Activated naive CD8-positive, alpha-beta T cell treated with anti-CD3 and anti-CD28 coated beads for 36 hours (primary cell): ENCODE results near the gene PIGW. TPM values are rescaled to one million over a fixed set of nuclear protein-coding genes. Genes with fewer than 3 reads are reported as not detected.
A peak's percentile ranks its signal among the peaks of the same experiment; 100 is the strongest.

Source experiments
- DNase-seq: peaks from one replicate; pipeline ENCODE4 v3.0.0; 2021
- H3K27ac Mint-ChIP-seq: one replicate; pipeline ENCODE4 v1.8.0; 2022; ENCODE audit warnings: mild to moderate bottlenecking, moderate library complexity, mixed read lengths
- H3K27me3 Mint-ChIP-seq: one replicate; pipeline ENCODE4 v1.8.0; 2022; ENCODE audit warnings: mild to moderate bottlenecking, mixed read lengths
- H3K36me3 Mint-ChIP-seq: one replicate; pipeline ENCODE4 v1.8.0; 2021; ENCODE audit warnings: mild to moderate bottlenecking, mixed read lengths
- H3K4me1 Mint-ChIP-seq: one replicate; pipeline ENCODE4 v1.8.0; 2021; ENCODE audit warnings: mixed read lengths
- H3K4me3 Mint-ChIP-seq: one replicate; pipeline ENCODE4 v1.8.0; 2022; ENCODE audit warnings: mild to moderate bottlenecking, moderate library complexity, mixed read lengths
- H3K9me3 Mint-ChIP-seq: one replicate; pipeline ENCODE4 v1.8.0; 2022; ENCODE audit warnings: mixed read lengths
- total RNA-seq, 2 experiments: library from RNA; stranded (reverse); gene quantifications; one replicate each; pipeline ENCODE4 v1.2.3, GENCODE V29; 2021

PIGW gene
- total RNA-seq, 2 experiments from 2014 or later, result 32.5 to 34.6 TPM

GRCh38 chr17:36525888-36526287 lies 8.9 kb upstream of the PIGW start:
- Mint-ChIP-seq H3K27me3 (no peaks in the 10 kb centered on the region), H3K4me3 (no peak overlapping the region), H3K4me1 (peaks cover 30% of the 10 kb centered on the region), H3K27ac (no peak overlapping the region), H3K9me3 (no peaks in the 10 kb centered on the region), H3K36me3 (peaks cover 46% of the 10 kb centered on the region)
- DNase-seq, result no peak

- DNase-seq, result no peak
- Mint-ChIP-seq H3K4me3 (no peak overlapping the region), H3K27me3 (no peaks in the 10 kb centered on the region), H3K27ac (no peak overlapping the region), H3K36me3 (peaks cover 55% of the 10 kb centered on the region), H3K4me1 (peaks cover 41% of the 10 kb centered on the region), H3K9me3 (no peaks in the 10 kb centered on the region)
Observed at GRCh38 chr17:36527621-36528250, 7.1 kb upstream of the PIGW start.

- Mint-ChIP-seq H3K36me3 (peaks cover 58% of the 10 kb centered on the region), H3K27ac (peak overlapping the region; percentile 37), H3K27me3 (no peaks in the 10 kb centered on the region)
Observed at GRCh38 chr17:36529121-36529520, 5.7 kb upstream of the PIGW start.

DNA sequence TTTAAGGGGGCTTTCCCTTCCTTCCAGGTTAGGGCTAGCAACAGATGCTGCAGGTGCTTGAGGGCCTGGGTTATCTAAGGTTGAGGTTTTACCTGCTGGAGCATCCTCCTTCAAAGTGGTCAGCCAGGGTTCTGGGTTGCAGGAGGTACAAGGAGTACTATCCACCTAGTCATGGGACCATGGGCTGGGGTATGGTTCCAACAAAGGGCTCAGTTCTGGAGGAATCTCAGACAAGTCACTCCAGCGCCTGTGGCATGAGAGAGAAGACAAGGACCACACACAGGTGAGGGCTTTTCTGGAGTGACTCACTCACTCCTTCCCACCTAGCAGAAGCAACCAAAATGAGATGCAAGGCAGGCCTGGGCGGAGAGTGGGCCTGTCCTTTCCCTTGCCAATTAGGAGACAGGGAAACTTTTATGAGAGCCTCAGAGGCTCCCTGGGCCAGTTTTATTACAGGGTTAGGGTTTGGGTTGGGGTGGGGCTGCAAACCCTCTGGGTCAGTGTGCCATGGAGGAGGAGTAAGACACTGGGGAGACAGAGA lies 2.3 kb upstream of the PIGW start:
- peaks cover 40% of the 10 kb centered on the region for H3K4me1 Mint-ChIP-seq
- peak overlapping the region; percentile 50 for H3K4me3 Mint-ChIP-seq
- no peaks in the 10 kb centered on the region for H3K27me3 Mint-ChIP-seq
- H3K27ac Mint-ChIP-seq, result no peak overlapping the region
- no peaks in the 10 kb centered on the region for H3K9me3 Mint-ChIP-seq
- DNase-seq, result no peak
- H3K36me3 Mint-ChIP-seq, result peaks cover 53% of the 10 kb centered on the region

More at GRCh38 chr17:36529121-36529520, 5.7 kb upstream of the PIGW start:
- Mint-ChIP-seq H3K4me3 (no peak overlapping the region), H3K4me1 (peaks cover 54% of the 10 kb centered on the region), H3K9me3 (no peaks in the 10 kb centered on the region)
- DNase-seq, result no peak

DNA sequence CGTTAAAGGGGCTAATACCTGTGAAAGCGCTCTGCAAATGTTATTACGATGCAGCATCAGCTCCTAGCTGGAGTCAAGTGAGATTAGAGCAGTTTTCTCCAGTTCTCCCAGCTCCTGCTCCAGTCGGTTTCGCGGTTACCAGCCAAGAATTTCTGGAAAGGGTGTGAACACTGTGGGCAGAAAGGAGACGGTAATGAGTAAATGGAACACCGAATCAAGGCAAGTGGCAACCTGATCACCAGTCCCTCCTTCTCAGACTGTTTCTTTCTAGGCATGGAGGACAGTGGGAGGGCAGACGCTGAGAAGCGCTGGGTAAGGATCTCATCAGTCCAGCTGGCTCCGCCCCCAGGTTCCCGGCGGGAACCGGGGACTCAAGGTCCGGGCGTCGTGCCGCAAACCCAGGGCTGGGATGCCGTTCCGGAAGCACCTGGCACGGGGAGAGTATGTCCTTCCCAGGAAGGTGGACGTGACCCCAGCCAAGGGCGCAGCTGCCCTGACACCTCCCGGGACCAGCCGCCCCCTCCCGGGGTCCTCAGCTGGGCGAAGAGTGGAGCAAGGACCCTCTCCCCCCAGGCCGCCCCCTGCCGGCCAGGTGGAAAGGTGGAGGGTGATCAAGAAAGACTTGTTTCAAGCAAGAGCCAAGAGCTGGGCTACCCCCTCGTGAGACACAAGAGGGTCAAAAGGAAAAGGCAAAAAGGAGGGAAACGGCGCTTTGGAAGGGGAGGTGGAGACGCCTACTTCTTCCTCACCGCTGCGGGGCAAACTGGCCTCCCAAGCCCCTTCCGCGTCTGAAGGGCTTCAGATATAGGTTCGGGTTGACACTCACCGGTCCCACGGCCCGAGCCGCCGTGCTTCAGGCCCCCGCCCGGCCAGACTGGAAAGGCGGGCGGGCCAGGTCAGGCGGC lies 600 bp upstream of the PIGW start:
- H3K27me3 Mint-ChIP-seq, result no peaks in the 10 kb centered on the region
- peaks cover 48% of the 10 kb centered on the region for H3K36me3 Mint-ChIP-seq
- DNase-seq, result peak; percentile 52

DNA sequence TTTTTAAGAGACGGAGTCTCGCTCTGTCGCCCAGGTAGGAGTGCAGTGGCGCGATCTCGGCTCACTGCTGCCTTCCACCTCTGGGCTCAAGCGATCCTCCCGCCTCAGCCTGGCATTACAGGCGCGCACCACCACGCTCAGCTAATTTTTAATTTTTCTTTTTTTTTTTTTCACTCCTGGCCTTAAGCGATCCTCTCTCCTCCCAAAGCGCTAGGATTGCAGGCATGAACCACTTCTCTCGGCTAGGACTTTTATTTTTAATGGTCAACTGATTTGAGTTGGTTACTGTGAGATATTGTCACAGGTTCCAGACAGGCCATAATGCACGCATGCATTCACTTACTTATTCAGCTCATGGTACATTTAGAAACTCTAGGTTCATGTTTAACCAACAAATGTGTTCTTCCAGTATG lies 888 bp downstream of the PIGW start:
- Mint-ChIP-seq H3K36me3 (peaks cover 49% of the 10 kb centered on the region), H3K4me1 (peaks cover 42% of the 10 kb centered on the region), H3K27me3 (no peaks in the 10 kb centered on the region), H3K4me3 (peak overlapping the region; percentile 97), H3K9me3 (no peaks in the 10 kb centered on the region), H3K27ac (peak overlapping the region; percentile 100)
- no peak for DNase-seq

More for the DNA sequence above, 600 bp upstream of the PIGW start:
- Mint-ChIP-seq H3K4me3 (peak overlapping the region; percentile 97), H3K4me1 (peaks cover 46% of the 10 kb centered on the region), H3K27ac (peak overlapping the region; percentile 100), H3K9me3 (no peaks in the 10 kb centered on the region)

- Mint-ChIP-seq H3K27ac (no peak overlapping the region), H3K4me3 (no peak overlapping the region), H3K4me1 (peaks cover 21% of the 10 kb centered on the region), H3K9me3 (no peaks in the 10 kb centered on the region), H3K27me3 (no peaks in the 10 kb centered on the region), H3K36me3 (peaks cover 30% of the 10 kb centered on the region)
- no peak for DNase-seq
Observed at GRCh38 chr17:36540696-36541095, 5.9 kb downstream of the PIGW start.

DNA sequence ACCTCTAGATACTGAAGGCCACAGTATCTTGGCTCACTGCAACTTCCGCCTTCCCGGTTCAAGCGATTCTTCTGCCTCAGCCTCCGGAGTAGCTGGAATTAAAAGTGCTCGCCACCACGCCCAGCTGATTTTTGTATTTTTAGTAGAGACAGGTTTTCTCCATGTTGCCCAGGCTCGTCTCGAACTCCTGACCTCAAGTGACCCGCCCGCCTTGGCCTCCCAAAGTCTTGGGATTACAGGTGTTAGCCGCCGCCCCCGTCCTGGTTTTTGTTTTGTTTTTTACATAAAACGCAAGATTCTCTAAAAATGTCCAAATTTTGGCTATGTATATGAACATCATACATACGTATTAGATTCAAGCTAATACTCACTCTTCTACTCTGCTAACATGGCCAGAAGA lies 8.0 kb downstream of the PIGW start:
- Mint-ChIP-seq H3K9me3 (no peaks in the 10 kb centered on the region), H3K4me3 (peak overlapping the region; percentile 22), H3K27me3 (no peaks in the 10 kb centered on the region), H3K4me1 (peaks cover 18% of the 10 kb centered on the region), H3K27ac (no peak overlapping the region), H3K36me3 (peaks cover 27% of the 10 kb centered on the region)
- DNase-seq, result no peak

- Mint-ChIP-seq H3K27ac (peak overlapping the region; percentile 96), H3K27me3 (no peaks in the 10 kb centered on the region), H3K36me3 (peaks cover 30% of the 10 kb centered on the region), H3K4me3 (peak overlapping the region; percentile 95), H3K4me1 (peaks cover 23% of the 10 kb centered on the region), H3K9me3 (no peaks in the 10 kb centered on the region)
- DNase-seq, result peak; percentile 17
Observed at GRCh38 chr17:36544044-36544306, 9.2 kb downstream of the PIGW start.

GRCh38 chr17:36544307-36545076 lies 9.7 kb downstream of the PIGW start, which contains the start of gene GGNBP2:
GGNBP2 (plus strand) TSS chr17:36544919; CDS start chr17:36545725, 806 bp downstream.
- H3K36me3 Mint-ChIP-seq, result peaks cover 30% of the 10 kb centered on the region
- DNase-seq, result peak; percentile 95
- peak within 1 kb of the TSS; percentile 96 for H3K27ac Mint-ChIP-seq
- H3K9me3 Mint-ChIP-seq, result no peaks in the 10 kb centered on the region
- no peaks in the 10 kb centered on the region for H3K27me3 Mint-ChIP-seq
- peaks cover 23% of the 10 kb centered on the region for H3K4me1 Mint-ChIP-seq
- H3K4me3 Mint-ChIP-seq, result peak within 1 kb of the TSS; percentile 95

GRCh38 chr17:36545077-36545464 lies 10.3 kb downstream of the PIGW start:
- Mint-ChIP-seq H3K9me3 (no peaks in the 10 kb centered on the region), H3K4me3 (peak overlapping the region; percentile 95), H3K4me1 (peaks cover 24% of the 10 kb centered on the region), H3K36me3 (peaks cover 33% of the 10 kb centered on the region), H3K27ac (peak overlapping the region; percentile 96), H3K27me3 (no peaks in the 10 kb centered on the region)
- no peak for DNase-seq

DNA sequence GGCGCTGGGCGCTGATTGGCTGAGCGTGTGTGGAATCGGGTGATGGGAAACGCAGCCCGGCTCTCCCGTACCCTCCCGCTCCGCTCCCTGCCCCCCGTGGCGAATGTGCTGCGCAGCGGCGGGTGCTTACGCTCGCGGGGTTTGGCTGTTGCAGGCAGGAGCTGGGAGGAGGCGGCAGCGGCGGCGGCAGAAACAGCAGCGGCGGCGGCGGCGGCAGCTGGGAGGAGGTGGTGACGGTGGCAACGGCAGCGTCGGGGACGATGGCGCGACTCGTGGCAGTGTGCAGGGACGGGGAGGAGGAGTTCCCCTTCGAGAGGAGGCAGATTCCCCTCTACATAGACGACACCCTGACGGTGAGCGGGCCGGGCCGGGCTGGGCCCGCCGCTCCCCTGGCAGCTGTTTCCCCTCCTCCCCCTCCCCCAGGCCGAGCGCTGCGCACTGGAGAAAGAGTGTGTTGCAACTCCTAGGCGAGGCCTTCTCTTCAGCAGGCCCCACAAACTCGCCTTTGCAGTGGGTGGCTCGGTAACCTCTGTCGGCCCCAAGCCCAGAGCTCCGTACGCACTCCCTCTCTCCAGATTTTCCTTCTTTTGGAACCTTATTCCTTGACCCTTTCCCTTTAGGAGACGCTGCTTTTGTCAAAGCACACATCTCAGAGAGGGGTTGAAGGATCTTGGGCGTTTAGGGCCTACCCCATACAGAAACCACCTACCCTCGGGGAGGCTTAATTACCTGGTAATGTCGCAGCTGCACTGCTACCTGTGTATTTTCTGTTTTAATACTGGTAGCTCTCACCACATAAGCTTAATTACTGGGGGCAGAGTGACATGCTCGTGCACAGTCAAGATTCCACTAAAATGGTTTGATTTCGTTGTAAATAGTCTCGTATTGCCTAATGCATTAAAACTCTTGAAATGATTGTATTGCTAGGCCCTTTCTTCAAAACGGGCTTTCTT lies 11.0 kb downstream of the PIGW start:
- no peaks in the 10 kb centered on the region for H3K9me3 Mint-ChIP-seq
- peak; percentile 98 for DNase-seq
- H3K36me3 Mint-ChIP-seq, result peaks cover 39% of the 10 kb centered on the region
- H3K4me3 Mint-ChIP-seq, result peak overlapping the region; percentile 91
- H3K27me3 Mint-ChIP-seq, result no peaks in the 10 kb centered on the region
- H3K27ac Mint-ChIP-seq, result peak overlapping the region; percentile 94
- H3K4me1 Mint-ChIP-seq, result peaks cover 31% of the 10 kb centered on the region

DNA sequence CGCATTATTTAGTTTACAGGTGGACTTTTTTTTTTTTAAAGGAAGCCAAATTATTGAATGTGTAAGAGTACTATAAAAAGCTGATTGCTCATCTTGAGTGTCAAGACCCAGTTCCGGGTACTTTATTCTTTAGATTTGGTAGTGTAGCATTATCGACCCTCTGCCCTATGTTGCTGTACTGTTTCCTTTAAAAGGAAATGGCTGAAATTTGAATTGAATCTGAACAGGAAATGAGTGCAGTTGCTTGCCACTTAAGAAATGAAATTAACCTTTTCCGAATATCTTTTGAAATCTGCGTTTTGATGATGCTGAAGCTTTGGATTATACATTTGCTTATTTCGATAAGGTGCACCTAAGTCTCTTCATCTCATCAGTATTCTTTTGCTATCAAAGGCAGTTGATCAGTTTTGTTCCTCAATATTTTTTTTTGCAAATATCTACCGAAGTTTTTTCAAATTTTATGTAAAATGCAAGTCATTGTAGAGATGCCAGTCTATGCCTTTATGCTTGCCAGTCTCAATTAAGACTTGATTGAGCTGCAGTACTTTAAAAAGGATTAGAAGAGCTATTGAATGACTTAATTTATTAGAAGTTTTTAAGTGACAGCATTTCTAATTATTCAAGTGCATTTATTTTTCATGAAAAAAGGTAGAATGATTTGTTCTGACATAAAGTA lies 11.8 kb downstream of the PIGW start:
- DNase-seq, result no peak
- peaks cover 41% of the 10 kb centered on the region for H3K36me3 Mint-ChIP-seq

More for the DNA sequence above, 11.8 kb downstream of the PIGW start:
- no peaks in the 10 kb centered on the region for H3K27me3 Mint-ChIP-seq
- peaks cover 35% of the 10 kb centered on the region for H3K4me1 Mint-ChIP-seq
- H3K9me3 Mint-ChIP-seq, result no peaks in the 10 kb centered on the region
- peak overlapping the region; percentile 91 for H3K4me3 Mint-ChIP-seq
- H3K27ac Mint-ChIP-seq, result peak overlapping the region; percentile 94
